Heart right ventricle (tissue), 16 donors: Measurements from ENCODE around the gene UTP20. TPM values are rescaled to one million over a fixed set of nuclear protein-coding genes. Genes with fewer than 3 reads are reported as not detected.

ENCODE experiments used
- ATAC-seq, 8 donors: fragments of 200-7000 bp; cut with Tn5 transposase; one replicate each; pipeline ENCODE4 v1.9.1; 2020; ENCODE audit warnings: mild to moderate bottlenecking in 8 of 8, moderate library complexity in 8 of 8, moderate number of reproducible peaks in 1 of 8
- DNase-seq, 2 donors: peaks; one replicate each; pipeline ENCODE4 v3.0.0-alpha.2; 2020
- H3K27ac ChIP-seq, 10 donors: fragments of 200-600 bp; sonication (generic) in 2 of 10; one replicate each; pipeline versions ENCODE4 v1.5.0 to v1.8.0; 2020 to 2022; ENCODE audit warnings: mild to moderate bottlenecking in 3 of 10
- H3K27me3 ChIP-seq, 7 donors: fragments of 200-600 bp; one replicate each; pipeline ENCODE4 v1.8.0; 2021 to 2022; ENCODE audit warnings: mild to moderate bottlenecking in 2 of 7
- H3K36me3 ChIP-seq, 9 donors: fragments of 200-600 bp; sonication (generic) in 1 of 9; one replicate each; pipeline versions ENCODE4 v1.5.0 to v1.8.0; 2020 to 2022; ENCODE audit warnings: mild to moderate bottlenecking in 2 of 9
- H3K4me1 ChIP-seq, 9 donors: fragments of 200-600 bp; sonication (generic) in 1 of 9; one replicate each; pipeline versions ENCODE4 v1.5.0 to v1.8.0; 2020 to 2022; ENCODE audit warnings: mild to moderate bottlenecking in 4 of 9
- H3K4me3 ChIP-seq, 10 donors: fragments of 200-600 bp; sonication (generic) in 2 of 10; one replicate each; pipeline versions ENCODE4 v1.5.0 to v1.8.0; 2020 to 2022; ENCODE audit warnings: mild to moderate bottlenecking in 7 of 10, moderate library complexity in 2 of 10
- H3K9me3 ChIP-seq, 11 donors: fragments of 200-600 bp in 10 of 11; sonication (generic) in 2 of 11; one replicate each; pipeline versions ENCODE4 v1.5.0 to v1.8.0; 2013 to 2022; ENCODE audit warnings: mild to moderate bottlenecking in 2 of 11, control low read depth in 1 of 11, moderate library complexity in 1 of 11
- CTCF ChIP-seq, 9 donors: fragments of 200-600 bp; sonication (generic) in 2 of 9; IDR thresholded peaks; one replicate each; pipeline versions ENCODE4 v1.5.0 to v1.8.0; 2021 to 2022; ENCODE audit warnings: antibody characterized with exemption in 9 of 9, mild to moderate bottlenecking in 5 of 9, moderate library complexity in 1 of 9
- WGBS, 2 donors: extraction: QIAGEN DNeasy Blood & Tissue Kit; methylation state at CpG; one replicate each; pipeline ENCODE4 v1.1.7; 2013; ENCODE audit warnings: inconsistent platforms in 1 of 2; 5-methylcytosine and 5-hydroxymethylcytosine counted together
- intact Hi-C, 10 donors: fragments of 100-400 bp; cut with DNase I; formaldehyde crosslinking; loops; one replicate each; pipeline versions ENCODE4 v1.11.1 to v1.14.2; 2022
- polyA plus RNA-seq, 2 donors: library from polyadenylated mRNA; stranded (reverse); fragments of 200-250 nt; gene quantifications; one replicate each; pipeline ENCODE4 v1.2.3, GENCODE V29; 2013
- total RNA-seq, 10 donors: library from RNA; stranded (reverse); fragmentation: NEBNext Ultra II Directional in 3 of 10; extraction: Animal tissue kit (Norgen Biotek cat#: 25700) in 3 of 10; gene quantifications; one replicate each; pipeline versions ENCODE4 v1.2.1 to v1.2.4, GENCODE V29; 2021 to 2023
- donor health status: Arrhythmogenic right ventricular cardiomyopathy.
- donor health status: ischemic (EF 13 %, LVEDD 7.1; RV severe dilation, severe dysfunction).
- donor health status: healthy with polysubstance abuse.
- donor health status: DM: no; HTN: yes; CAD: no.
- donor health status: DM: no; HTN: no; CAD: no.
- donor health status: ischemic (EF 25% LVEDD 6.9; RV normal size, moderate dysfunction).
- donor health status: ischemic (EF 25% LVEDD 5.7; RV mildly dilated, moderate dysfunction).
- donor health status: healthy.
- donor health status: DM: yes; HTN: yes; CAD: no.
- donor health status: Ischemic cardiomyopathy.
- donor health status: ischemic (EF 35%, LVEDD 5.7; RV mildly dilated, moderate dysfunction).
- donor health status: nonischemic (EF 11% LVEDD 7.7; RV severe dilation, severe dysfunction).
- donor health status: DM: yes; HTN: yes; CAD: no.
- donor health status: PGD.
- donor health status: ischemic (EF 29% LVEDD 5.4; RV normal size, mild dysfunction).
- donor health status: nonischemic (EF 23%, LVEDD 6.1; RV moderate dilation, normal function).

Gene UTP20
- total and polyA plus RNA-seq, 12 donors = 1.5 to 8.5 (median 6.5) TPM

GRCh38 chr12:101299346-101299745 is 19.4 kb downstream of the UTP20 start:
- intact Hi-C loops = no loop called here
- H3K4me3 ChIP-seq = no peak overlapping the region
- no peak overlapping the region for H3K27ac ChIP-seq
- no peak for TF ChIP-seq CTCF (IDR thresholded peaks at IDR 0.05)
- no peaks in the 10 kb centered on the region for H3K27me3 ChIP-seq
- 92 to 96% methylated on average over 2 of the region's 2 CpGs for WGBS, 2 donors
- no peaks in the 10 kb centered on the region for H3K4me1 ChIP-seq
- ATAC-seq = no peak
- DNase-seq = no peak
- peaks cover 0 to 100% (median 51%) of the 10 kb centered on the region in 9 donors for H3K36me3 ChIP-seq
- H3K9me3 ChIP-seq = no peaks in the 10 kb centered on the region

GRCh38 chr12:101299931-101300330 is 20.0 kb downstream of the UTP20 start:
- Histone ChIP-seq H3K36me3 (peaks cover 0 to 100% (median 51%) of the 10 kb centered on the region in 9 donors), H3K4me3 (no peak overlapping the region), H3K27me3 (no peaks in the 10 kb centered on the region), H3K4me1 (no peaks in the 10 kb centered on the region), H3K27ac (no peak overlapping the region), H3K9me3 (no peaks in the 10 kb centered on the region)
- WGBS, 2 donors = 85 to 97% methylated on average over 3 of the region's 3 CpGs
- intact Hi-C loops = no loop called here
- no peak for TF ChIP-seq CTCF (IDR thresholded peaks at IDR 0.05)
- DNase-seq = no peak
- no peak for ATAC-seq

- no peak for TF ChIP-seq CTCF (IDR thresholded peaks at IDR 0.05)
- no peak overlapping the region for H3K27ac ChIP-seq
- intact Hi-C loops = no loop called here
- WGBS, 2 donors = 97% methylated on average over 4 of the region's 4 CpGs
- no peaks in the 10 kb centered on the region for H3K27me3 ChIP-seq
- H3K9me3 ChIP-seq = no peaks in the 10 kb centered on the region
- H3K4me1 ChIP-seq = no peaks in the 10 kb centered on the region
- H3K36me3 ChIP-seq = peaks cover 0 to 100% (median 46%) of the 10 kb centered on the region in 9 donors
- no peak for DNase-seq
- ATAC-seq = no peak
- H3K4me3 ChIP-seq = no peak overlapping the region
Observed at GRCh38 chr12:101302741-101303140, 22.8 kb downstream of the UTP20 start.

GRCh38 chr12:101305226-101305779 is 25.4 kb downstream of the UTP20 start:
- TF ChIP-seq CTCF (IDR thresholded peaks at IDR 0.05) = no peak
- no peak for ATAC-seq
- Histone ChIP-seq H3K4me1 (no peaks in the 10 kb centered on the region), H3K36me3 (peaks cover 0 to 100% (median 46%) of the 10 kb centered on the region in 9 donors), H3K4me3 (no peak overlapping the region), H3K27ac (no peak overlapping the region), H3K27me3 (no peaks in the 10 kb centered on the region), H3K9me3 (no peaks in the 10 kb centered on the region)
- 91 to 96% methylated on average over 2 of the region's 2 CpGs for WGBS, 2 donors
- intact Hi-C loops = loop anchor here in 1 of 10 donors (5.0 kb wide), 1 partner anchor 62 kb away; no protein-coding TSS in a partner anchor
- DNase-seq = no peak
